GM21360 (cell line): ENCODE data around the gene CACNA1H.

Source experiments
- ATAC-seq: cut with Tn5 transposase; IDR thresholded peaks from one replicate; pipeline ENCODE4 v1.9.1; 2021; ENCODE audit warnings: mild to moderate bottlenecking, moderate library complexity; ENCODE audit not compliant: unreplicated experiment

The CACNA1H gene

GRCh38 chr16:1171001-1171400 is 18.1 kb downstream of the CACNA1H start:
- no peak for ATAC-seq

GRCh38 chr16:1171854-1172428 is 19.0 kb downstream of the CACNA1H start:
- no peak for ATAC-seq

DNA sequence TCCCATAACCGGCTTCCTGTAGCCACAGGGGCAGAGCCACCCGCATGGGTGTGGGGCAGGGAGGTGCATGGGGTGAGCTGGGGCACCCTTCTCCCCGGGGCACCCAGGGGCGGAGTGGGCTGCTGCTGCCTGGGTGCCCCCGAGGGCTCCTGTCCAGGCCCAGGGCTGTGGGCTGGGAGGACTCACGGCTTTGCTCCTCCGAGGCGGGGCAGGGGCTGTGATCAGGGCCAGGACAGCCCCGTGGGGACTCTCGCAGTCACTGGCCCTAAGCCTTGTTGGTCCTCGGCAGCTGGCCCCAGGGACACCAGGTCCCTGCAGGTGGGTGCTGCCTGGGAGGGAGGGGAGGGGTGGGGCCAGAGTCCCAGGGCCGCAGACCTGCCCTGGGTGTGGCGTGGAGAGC is 19.7 kb downstream of the CACNA1H start:
- ATAC-seq, result no peak

- ATAC-seq, result no peak
Observed at GRCh38 chr16:1173788-1174451, 21.0 kb downstream of the CACNA1H start.

- no peak for ATAC-seq
Observed at GRCh38 chr16:1174477-1175357, 21.8 kb downstream of the CACNA1H start.

DNA sequence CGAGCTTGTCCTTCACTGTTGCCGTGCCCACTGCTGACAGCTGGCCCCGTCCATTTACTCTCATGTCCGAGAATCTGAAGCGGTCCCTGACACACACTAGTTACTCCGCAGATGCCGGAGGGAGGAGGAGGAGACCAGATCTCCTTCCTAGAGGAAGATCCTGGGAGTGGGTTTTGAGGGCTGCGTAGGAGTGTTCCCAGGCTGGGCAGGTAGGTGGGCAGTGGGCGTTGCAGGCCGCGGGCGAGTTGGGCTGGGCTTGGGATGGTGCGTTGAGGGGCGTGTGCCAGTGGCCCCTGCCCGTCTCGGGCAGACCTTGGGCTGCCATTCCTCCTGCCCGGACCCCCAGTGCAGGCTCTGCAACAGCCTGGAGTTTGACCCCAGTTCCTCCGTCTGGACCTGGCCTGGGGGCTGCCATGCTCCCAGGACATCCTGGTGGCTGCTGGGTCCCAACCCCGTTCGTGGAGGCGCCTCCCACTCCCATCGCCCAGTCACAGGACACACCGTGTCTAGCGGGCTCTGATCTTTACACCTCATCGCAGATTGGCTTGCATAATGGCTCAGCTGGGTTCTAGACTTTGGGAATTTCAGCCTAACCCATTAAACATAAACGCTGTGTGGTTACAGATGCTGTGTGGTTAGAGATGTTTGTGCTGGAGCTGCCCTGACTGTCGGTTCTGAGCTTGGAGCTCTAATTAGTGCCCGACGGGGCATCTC is 22.8 kb downstream of the CACNA1H start:
- ATAC-seq, result no peak

GRCh38 chr16:1176280-1176897 is 23.5 kb downstream of the CACNA1H start:
- no peak for ATAC-seq

- ATAC-seq, result no peak
Observed at GRCh38 chr16:1177053-1177452, 24.1 kb downstream of the CACNA1H start.

DNA sequence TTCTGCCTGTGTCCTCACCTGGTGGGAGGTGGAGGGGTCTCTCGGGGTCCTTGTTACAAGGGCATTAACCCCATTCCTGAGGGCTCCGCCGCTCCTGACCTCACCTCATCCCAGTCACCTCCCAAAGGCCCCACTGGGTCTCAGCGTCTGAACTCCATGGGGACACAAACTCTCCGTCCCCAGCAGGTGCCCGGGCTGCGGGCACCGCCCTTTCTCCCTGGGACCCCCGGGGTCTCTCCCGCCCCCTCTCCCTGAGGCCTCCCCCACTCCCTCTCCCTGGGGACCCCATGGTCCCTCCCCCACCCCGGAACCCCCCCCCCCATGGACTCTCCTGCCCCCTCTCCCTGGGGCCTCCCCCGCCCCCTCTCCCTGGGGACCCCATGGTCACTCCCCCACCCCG is 24.8 kb downstream of the CACNA1H start:
- no peak for ATAC-seq

- no peak for ATAC-seq
Observed at GRCh38 chr16:1178295-1178910, 25.5 kb downstream of the CACNA1H start.

DNA sequence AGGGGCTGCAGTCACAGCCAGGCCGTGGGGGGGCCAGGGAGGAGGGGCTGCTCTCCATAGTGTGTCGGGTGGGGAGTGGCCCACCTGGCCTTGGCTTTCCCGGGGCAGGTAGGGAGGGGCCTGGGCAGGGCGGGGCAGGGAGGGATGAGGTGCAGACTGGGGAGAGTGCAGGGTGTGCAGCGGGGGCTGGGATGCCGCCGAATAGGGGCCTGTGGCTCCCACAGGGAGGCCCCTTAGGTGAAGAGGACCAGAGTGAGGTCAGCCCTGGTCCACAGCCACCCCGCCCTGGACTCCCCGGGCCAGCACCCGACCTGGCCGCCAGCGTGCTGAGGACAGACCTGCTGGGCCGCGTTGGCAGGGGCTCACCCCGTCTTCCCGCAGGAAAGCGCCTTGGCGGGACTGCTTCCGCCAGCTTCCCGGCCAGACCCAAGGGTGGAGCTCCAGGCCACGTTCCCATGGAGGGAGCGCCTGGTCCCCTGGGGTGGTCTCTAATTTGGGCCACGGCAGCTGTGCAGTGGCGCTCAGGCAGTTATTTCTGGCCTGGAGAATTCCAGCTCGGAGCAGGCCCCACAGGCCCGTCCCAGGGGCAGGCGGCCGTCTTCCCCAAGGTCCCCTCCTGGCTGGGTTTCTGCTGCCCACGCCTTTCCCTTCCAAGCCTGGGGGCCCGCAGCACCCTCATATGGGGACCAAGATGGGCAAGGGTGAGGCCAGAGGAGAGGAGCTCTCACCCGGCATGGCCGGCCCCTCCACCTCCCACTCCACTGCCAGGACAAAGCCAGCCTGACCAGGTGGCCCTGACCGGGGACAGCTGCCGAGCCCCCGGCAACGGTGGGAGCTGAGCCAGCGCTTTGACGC is 27.9 kb downstream of the CACNA1H start:
- ATAC-seq, result no peak

- no peak for ATAC-seq
Observed at GRCh38 chr16:1181404-1182315, 28.8 kb downstream of the CACNA1H start.

DNA sequence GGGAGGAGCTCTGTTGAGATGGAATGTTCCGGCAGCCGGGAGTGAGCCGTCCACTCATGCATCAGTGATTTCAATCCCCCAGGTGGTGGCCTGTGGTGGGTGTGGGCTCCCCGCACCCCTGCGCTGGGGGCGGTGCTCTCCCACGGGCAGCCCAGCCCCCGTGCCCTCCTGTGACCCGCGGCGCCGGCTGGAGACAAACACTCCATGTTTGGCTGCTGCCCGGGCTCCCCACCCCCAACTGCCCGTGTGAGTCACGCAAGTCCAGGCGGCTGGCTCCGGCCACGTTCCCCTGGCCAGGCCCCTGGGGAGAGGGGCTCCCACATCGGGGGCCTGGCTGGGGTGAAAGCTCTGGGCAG is 29.4 kb downstream of the CACNA1H start:
- no peak for ATAC-seq

DNA sequence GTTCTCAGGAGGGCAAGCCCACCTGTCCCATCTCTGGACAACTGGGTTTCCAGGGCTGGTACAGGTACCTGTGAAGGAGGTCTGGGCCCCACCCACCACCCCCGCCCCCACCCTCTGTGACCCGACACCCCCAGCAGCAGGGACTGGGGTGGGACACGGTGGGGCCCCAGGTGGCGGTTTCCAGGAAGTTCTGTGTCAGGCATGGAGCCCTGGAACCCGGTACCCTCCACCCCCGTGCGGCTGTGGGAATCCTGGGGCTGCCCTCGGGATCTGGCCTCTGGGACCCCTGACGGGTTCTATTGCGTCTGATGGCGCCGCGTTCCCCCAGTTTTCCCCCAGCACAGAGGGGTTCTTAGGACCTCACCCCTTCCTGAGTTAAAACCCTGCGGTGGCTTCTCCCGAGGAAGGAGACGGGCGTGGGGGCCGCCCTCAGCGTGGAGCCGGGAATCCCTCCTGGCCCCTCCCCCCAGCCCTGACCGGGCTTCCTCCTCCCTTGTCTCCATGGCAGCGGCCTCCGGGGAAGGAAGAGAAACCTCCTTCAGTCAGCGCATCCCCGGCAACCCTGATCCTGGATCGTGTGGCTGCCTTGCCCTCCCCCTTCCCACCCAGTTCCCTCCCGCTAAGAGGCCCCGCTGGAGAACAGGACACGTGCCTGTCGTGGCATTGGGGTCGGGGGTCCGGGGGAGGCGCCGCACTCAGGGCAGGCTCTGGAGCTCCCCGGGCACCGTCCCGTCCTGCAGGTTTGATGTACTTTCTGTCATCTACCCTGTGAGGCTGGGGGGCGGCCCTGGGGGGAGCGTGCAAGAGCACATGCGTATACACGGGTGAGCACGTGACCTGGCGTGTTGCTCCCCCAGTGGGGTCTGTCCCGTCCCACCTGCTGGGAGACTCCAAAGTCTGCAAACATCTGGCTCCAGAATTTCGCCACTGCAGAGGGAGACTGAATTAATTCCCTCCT is 30.3 kb downstream of the CACNA1H start:
- no peak for ATAC-seq

DNA sequence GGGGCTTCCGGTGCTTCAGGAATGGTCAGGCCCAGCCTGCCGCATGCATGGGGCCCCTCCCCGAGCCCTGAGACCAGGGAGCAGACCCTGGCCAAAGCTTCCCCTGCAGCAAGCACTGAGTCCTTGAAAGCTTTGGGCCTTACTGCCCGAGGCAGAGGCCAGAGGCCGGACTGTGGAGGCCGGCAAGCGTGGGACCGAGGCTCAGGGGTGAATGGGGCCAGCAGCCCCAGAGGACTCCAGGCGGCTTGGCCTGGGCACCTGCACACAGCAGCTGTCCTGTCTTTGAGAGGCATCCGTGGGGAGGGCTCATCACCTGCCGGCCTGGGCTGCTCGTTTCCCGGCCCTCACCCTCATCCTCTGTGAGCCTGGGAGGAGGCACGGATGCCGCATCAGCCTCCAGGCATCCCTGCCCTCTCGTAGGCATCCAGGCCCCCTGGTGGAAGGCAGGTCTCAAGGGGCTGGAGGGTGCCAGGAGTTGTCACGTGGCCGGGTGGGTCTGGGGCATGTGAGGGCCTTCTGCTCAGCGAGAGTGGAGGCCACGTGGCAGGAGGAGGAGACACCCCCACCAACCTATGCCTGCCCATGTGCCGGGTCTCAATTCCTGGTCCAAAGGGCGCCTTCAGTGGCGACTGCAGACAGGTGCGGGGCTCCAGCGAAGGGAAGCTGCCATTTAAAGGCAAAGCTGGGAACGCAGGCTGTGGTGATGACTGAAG is 31.4 kb downstream of the CACNA1H start:
- no peak for ATAC-seq

- ATAC-seq, result no peak
Observed at GRCh38 chr16:1184980-1185379, 32.1 kb downstream of the CACNA1H start.
